Esophagus squamous epithelium (tissue), 5 donors: Measurements from ENCODE around the gene JAM3. TPM values are rescaled to one million over a fixed set of nuclear protein-coding genes. Genes with fewer than 3 reads are reported as not detected.
A peak's percentile ranks its signal among the peaks of the same experiment; 100 is the strongest.
"Not testable (repeated sequence)": the region's sequence is repeated elsewhere in the genome, so short reads cannot be mapped to it uniquely, and the experiment has no call there.

Source experiments
- DNase-seq: peaks from one replicate; lab custom pipeline; 2025; lab: John Stamatoyannopoulos, UW
- H3K27ac ChIP-seq, 4 donors: fragments of 200-600 bp; sonication (generic); one replicate each; pipeline ENCODE4 v1.5.1; 2016 to 2019; ENCODE audit warnings: mild to moderate bottlenecking in 1 of 4
- H3K27me3 ChIP-seq, 4 donors: fragments of 200-600 bp; sonication (generic); 1 replicate in 3 of 4; 2 replicates in 1 of 4; pipeline versions ENCODE4 v1.5.1 to v1.6.0; 2017 to 2021; ENCODE audit warnings: antibody characterized with exemption in 1 of 4
- H3K36me3 ChIP-seq, 3 donors: fragments of 200-600 bp; sonication (generic); one replicate each; pipeline ENCODE4 v1.5.1; 2016 to 2019
- H3K4me1 ChIP-seq, 3 donors: fragments of 200-600 bp; sonication (generic); one replicate each; pipeline ENCODE4 v1.5.1; 2017 to 2019
- H3K4me3 ChIP-seq, 4 donors: fragments of 200-600 bp; sonication (generic); 1 replicate in 3 of 4; 2 replicates in 1 of 4; pipeline ENCODE4 v1.5.1; 2016 to 2019; ENCODE audit warnings: mild to moderate bottlenecking in 2 of 4, moderate library complexity in 1 of 4
- H3K9me3 ChIP-seq, 3 donors: fragments of 200-600 bp; sonication (generic); one replicate each; pipeline ENCODE4 v1.5.1; 2016 to 2019
- CTCF ChIP-seq, 6 experiments: fragments of 450-650 bp in 4 of 6; fragments of 200-600 bp in 2 of 6; sonication (generic) in 2 of 6; IDR thresholded peaks; one replicate each; pipeline ENCODE4 v1.5.1; 2016 to 2019; ENCODE audit warnings: antibody characterized with exemption in 6 of 6, mild to moderate bottlenecking in 4 of 6, moderate library complexity in 4 of 6
- POLR2A ChIP-seq, 4 donors: fragments of 450-650 bp; IDR thresholded peaks; one replicate each; pipeline ENCODE4 v1.6.1; 2017; ENCODE audit warnings: antibody characterized with exemption in 4 of 4, mild to moderate bottlenecking in 4 of 4, moderate library complexity in 3 of 4
- WGBS, 2 donors: methylation state at CpG; one replicate each; pipeline ENCODE4 v1.1.5; 2018; 5-methylcytosine and 5-hydroxymethylcytosine counted together
- intact Hi-C: fragments of 100-400 bp; cut with DNase I; formaldehyde crosslinking; loops from one replicate; pipeline ENCODE4 v1.15.0; 2022
- total RNA-seq, 4 donors: library from RNA; depleted of rRNA; stranded (reverse); fragments of >200 nt; gene quantifications; one replicate each; pipeline ENCODE4 v1.1.0, GENCODE V29; 2016
- donor health status: DM: yes; HTN: yes; CAD: no.

JAM3 gene
- total RNA-seq, 4 donors from 2014 or later: 1.6 to 21.4 (median 7.9) TPM

GRCh38 chr11:134071766-134072402 is 3.0 kb downstream of the JAM3 start:
- Histone ChIP-seq H3K36me3 (no peaks in the 10 kb centered on the region), H3K27ac (peak overlapping the region in 3 of 4 donors; percentile 6 to 55 (median 45)), H3K4me1 (peaks cover 0 to 47% (median 0%) of the 10 kb centered on the region in 3 donors), H3K27me3 (peaks cover 0 to 40% (median 0%) of the 10 kb centered on the region in 4 donors), H3K9me3 (no peaks in the 10 kb centered on the region), H3K4me3 (no peak overlapping the region)
- TF ChIP-seq CTCF (IDR thresholded peaks at IDR 0.05) (peak in 1 of 6 experiments; percentile 5), POLR2A (IDR thresholded peaks at IDR 0.05) (no peak)
- intact Hi-C loops: no loop called here
- no peak for DNase-seq
- 84 to 92% methylated on average over 3 of the region's 3 CpGs for WGBS, 2 donors

DNA sequence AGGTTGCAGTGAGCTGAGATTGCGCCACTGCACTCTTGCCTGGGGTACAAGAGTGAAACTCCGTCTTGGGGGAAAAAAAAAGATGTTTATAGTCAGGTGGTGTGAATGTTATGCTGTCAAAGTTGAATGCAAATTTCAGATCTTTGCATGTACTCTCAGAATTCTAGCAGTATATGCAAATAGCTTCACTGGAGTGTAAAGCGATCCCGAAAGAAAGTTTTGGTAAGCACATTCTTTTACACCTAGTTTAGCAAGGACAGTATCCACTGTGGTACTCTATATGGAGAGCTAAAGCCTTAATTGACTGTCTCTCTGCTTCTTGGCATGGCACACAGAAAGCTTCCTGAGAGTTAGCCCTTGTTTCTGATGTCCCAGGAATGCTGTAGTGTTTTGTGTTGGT is 4.0 kb downstream of the JAM3 start:
- Histone ChIP-seq H3K4me1 (peaks cover 0 to 44% (median 0%) of the 10 kb centered on the region in 3 donors), H3K27me3 (peaks cover 0 to 30% (median 0%) of the 10 kb centered on the region in 4 donors), H3K4me3 (no peak overlapping the region), H3K9me3 (no peaks in the 10 kb centered on the region), H3K36me3 (no peaks in the 10 kb centered on the region), H3K27ac (peak overlapping the region in 3 of 4 donors; percentile 6 to 55 (median 45))
- intact Hi-C loops: no loop called here
- 66 to 76% methylated on average over 4 of the region's 4 CpGs for WGBS, 2 donors
- TF ChIP-seq POLR2A (IDR thresholded peaks at IDR 0.05) (no peak), CTCF (IDR thresholded peaks at IDR 0.05) (no peak)
- DNase-seq: no peak

GRCh38 chr11:134074346-134074745 is 5.5 kb downstream of the JAM3 start:
- TF ChIP-seq CTCF (IDR thresholded peaks at IDR 0.05) (no peak), POLR2A (IDR thresholded peaks at IDR 0.05) (no peak)
- no peak for DNase-seq
- peak overlapping the region in 2 of 4 donors; percentile 31 to 39 for H3K27ac ChIP-seq
- intact Hi-C loops: no loop called here
- peaks cover 0 to 15% (median 0%) of the 10 kb centered on the region in 4 donors for H3K27me3 ChIP-seq
- no peaks in the 10 kb centered on the region for H3K9me3 ChIP-seq
- H3K36me3 ChIP-seq: no peaks in the 10 kb centered on the region
- H3K4me3 ChIP-seq: no peak overlapping the region
- peaks cover 0 to 35% (median 0%) of the 10 kb centered on the region in 3 donors for H3K4me1 ChIP-seq
- 41 to 56% methylated on average over 3 to 4 of the region's 4 CpGs for WGBS, 2 donors

GRCh38 chr11:134074766-134075165 is 5.9 kb downstream of the JAM3 start:
- intact Hi-C loops: no loop called here
- TF ChIP-seq POLR2A (IDR thresholded peaks at IDR 0.05) (no peak), CTCF (IDR thresholded peaks at IDR 0.05) (no peak)
- 63 to 75% methylated on average over 1 of the region's 1 CpG for WGBS, 2 donors
- peaks cover 0 to 11% (median 0%) of the 10 kb centered on the region in 4 donors for H3K27me3 ChIP-seq
- peaks cover 0 to 31% (median 0%) of the 10 kb centered on the region in 3 donors for H3K4me1 ChIP-seq
- peak overlapping the region in 2 of 4 donors; percentile 31 to 39 for H3K27ac ChIP-seq
- H3K4me3 ChIP-seq: no peak overlapping the region
- H3K36me3 ChIP-seq: no peaks in the 10 kb centered on the region
- no peaks in the 10 kb centered on the region for H3K9me3 ChIP-seq
- DNase-seq: no peak

DNA sequence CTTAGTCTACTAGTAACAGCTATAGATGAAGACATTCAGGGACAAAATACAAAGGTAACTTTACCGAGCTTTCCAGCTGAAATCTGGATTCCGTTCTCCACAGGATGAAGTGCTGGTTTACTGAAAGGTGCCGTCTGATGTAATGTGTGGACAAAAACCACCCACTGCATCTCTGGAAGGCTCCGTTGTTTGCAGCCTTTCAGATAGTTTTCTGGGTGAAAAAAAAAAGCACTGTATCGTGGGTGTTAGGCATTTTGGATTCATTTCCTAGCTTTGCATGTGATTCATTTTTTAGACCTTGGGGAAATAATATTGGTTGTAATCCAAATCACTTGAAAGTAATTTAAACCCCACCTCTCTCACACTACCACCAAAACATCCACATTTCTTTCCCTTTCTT is 10.4 kb downstream of the JAM3 start:
- intact Hi-C loops: no loop called here
- DNase-seq: no peak
- H3K4me1 ChIP-seq: peaks cover 0 to 5% (median 0%) of the 10 kb centered on the region in 3 donors
- WGBS, 2 donors: 57 to 58% methylated on average over 5 of the region's 5 CpGs
- no peak overlapping the region for H3K4me3 ChIP-seq
- no peak overlapping the region for H3K27ac ChIP-seq
- no peaks in the 10 kb centered on the region for H3K36me3 ChIP-seq
- H3K9me3 ChIP-seq: peaks cover 0 to 6% (median 6%) of the 10 kb centered on the region in 3 donors
- no peaks in the 10 kb centered on the region for H3K27me3 ChIP-seq
- no peak for TF ChIP-seq POLR2A (IDR thresholded peaks at IDR 0.05)

GRCh38 chr11:134081258-134081657 is 12.4 kb downstream of the JAM3 start:
- 86 to 89% methylated on average over 2 to 3 of the region's 3 CpGs for WGBS, 2 donors
- H3K4me1 ChIP-seq, H3K27ac ChIP-seq, H3K9me3 ChIP-seq, intact Hi-C loops, H3K27me3 ChIP-seq, DNase-seq, H3K4me3 ChIP-seq, H3K36me3 ChIP-seq: not testable (repeated sequence)
